ENCODE measurements around the gene ARPP21.

ARPP21 gene

DNA sequence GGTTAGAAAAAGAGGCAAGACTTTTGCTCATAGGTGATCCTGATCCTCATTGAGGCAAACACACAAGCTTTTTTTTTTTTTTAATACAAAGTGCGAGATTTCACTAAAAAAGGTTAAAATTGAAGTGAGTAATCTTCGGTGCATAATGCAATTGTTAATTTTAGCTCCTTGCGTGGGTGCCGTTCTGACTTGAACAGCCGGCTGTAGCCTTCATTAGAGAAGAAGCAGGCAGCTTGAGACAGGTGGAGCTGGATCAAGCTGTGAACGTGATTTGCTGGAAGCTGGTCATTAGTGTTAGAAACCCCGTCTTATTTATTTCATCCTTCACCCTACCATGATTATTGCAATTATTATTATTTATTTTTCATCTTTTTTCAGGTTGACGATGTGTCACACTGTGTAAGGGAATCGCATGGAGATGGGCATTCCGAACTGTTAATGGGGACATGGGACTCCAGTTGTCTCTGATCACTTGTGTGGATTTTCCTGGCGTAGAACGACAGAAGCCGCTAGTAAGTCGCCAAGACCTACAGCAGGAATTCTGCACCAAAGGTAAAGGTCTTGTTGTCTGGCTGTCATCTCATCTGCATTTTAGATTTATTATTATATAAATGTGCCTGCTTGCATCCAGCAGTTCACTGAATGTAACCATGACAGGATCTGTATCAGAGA is 40.2 kb downstream of the ARPP21 start:
- DNase-seq, result no peak

DNA sequence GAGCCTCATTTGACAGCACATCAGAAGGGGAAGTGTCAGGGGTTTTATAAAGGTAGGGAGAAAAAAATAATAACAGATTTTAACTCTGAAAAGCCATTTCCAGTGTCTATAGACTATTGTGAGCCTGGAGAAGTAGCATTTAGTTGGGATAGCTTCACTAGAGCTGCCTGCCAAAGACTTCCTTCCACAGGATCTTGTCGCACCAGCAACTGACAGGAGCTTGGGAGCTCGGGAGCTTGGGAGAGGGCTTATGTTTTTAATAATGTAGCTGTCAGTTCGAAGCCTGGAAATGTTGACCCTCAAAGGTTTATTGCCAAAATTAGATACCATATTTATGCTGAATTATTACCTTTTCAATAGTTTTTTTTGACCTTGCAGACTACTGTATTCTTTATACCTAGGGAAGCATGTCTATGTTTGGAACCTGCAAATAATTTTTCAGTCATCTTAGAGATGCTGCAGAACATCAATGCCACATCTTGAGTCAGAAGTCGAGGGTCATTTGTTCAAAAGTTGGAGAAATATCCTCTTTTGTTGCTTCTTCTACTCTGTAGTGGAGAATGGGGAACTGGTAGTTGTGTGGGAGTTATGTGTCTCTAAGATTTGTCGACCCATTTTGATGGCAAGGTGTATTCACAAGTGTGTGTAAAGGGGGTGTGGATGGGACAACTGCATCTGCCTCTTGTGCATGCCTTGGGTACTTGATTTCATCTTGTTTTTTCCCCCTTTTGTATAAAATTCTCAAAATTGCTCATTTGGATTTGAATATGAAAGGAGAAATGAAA is 41.7 kb downstream of the ARPP21 start:
- no peak for DNase-seq

- no peak for DNase-seq
Measured at GRCh38 chr3:35685153-35685552, 45.8 kb downstream of the ARPP21 start.

GRCh38 chr3:35688826-35689225 is 49.5 kb downstream of the ARPP21 start:
- DNase-seq, result no peak

DNA sequence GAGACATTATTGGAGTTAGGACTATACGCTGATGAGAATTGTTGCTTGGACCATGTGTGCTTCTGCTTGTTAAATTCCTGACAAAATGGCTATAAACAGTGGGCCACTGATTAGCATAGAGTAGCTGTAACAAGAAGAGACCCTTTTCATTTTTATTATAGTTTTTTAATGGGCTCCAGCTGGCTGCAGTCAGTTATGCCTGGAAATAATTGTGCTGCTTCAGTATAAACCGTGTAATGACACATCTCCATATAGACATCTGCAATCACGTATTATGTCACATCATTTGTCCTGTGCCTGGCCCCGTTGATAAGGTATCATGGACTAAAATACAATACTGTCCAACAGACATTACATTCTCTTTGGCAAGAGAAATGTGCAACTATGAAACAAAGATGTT is 50.9 kb downstream of the ARPP21 start:
- DNase-seq, result no peak

GRCh38 chr3:35705904-35706303 is 66.6 kb downstream of the ARPP21 start:
- no peak for DNase-seq

DNA sequence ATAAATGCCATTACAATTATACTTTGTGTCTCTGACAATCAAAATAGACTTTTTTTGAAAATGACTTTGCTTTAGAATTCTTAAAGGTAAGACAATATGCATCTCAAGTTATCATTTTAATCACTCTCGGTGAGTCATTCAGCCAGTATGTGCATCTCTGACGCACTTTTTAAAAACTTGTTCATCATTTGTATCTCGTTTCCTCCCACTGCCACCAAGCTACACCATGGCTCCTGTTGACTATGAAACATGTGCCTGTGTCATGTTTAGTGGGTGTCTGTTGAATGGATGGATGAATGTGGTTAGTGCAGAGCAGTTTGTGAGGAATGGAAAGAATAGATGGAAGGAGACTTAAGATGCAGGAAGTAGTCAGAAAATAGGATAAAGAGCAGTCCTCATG is 68.6 kb downstream of the ARPP21 start:
- DNase-seq, result no peak

DNA sequence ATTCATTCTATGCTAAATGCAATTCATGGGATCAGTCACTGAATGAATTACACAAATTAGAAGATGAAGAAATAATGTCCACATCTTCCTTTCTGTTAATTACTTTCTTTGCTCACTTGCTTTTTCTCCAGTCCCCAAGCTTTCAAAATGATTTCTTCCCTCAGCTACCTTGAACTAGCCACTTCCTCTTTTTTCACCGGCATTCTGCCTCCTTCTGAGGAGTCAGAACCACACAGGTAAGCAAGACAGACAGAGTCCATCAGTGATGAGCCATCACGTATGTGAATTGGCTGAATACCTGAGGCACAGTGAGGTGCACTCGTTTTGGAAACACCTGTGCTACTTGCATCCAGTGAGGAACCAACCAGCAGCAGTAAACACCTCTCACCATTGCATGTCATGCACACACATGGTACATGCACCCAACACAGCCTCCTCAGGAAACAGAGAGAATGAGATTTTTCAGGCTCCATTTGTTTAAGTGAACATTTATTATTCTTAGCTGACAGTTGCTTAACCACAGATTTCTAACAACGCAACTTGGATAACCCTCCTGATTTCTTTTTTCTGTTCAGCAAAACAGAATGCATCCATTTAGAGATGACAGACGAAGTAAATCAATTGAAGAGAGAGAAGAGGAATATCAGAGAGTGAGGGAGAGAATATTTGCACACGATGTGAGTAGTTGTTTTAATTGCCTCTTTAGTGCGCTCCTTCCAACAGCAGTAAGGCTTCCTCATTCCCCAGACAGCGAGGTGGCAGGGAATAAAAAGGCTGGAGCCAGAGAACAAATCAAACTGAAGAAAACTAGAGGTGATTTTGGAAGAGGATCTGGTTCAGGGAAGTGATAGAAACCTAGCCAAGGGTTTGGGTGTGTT is 69.3 kb downstream of the ARPP21 start:
- DNase-seq, result no peak

- no peak for DNase-seq
Measured at GRCh38 chr3:35709691-35710090, 70.4 kb downstream of the ARPP21 start.

DNA sequence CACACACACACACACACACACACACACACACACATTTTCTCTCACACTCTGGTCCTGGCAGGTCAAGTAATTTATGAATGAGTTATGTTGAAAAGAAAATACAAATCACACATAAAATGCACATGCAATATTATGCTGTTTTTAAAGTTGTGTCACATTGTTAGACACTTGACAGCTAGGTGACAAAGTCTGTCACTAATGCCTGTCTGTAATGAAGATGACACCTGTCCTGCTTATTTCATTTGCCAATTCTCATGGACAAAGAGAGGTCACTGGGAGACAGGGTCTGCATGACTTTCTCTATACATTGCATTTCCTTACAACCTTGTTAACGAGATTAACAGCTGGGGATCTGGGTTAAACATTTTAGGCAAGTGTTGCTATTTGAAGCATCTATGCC is 71.2 kb downstream of the ARPP21 start:
- no peak for DNase-seq

DNA sequence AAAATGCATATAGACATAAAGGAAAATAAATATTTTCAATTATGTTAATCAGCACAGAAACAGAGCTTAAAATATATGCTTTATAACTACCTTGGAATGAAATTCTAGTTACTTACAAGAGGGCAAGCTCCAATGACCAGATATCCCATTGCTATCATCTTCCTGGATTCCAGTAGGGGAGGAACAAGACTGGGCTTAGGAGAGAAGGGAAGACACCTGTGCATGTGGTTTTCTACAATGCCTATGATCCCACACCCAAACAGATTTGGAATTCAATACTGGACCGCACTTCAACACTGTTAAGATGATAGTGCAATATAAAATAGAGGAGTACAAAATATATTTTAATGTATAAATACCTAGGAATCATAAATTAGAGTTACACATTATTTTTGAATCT is 79.6 kb downstream of the ARPP21 start:
- DNase-seq, result no peak

DNA sequence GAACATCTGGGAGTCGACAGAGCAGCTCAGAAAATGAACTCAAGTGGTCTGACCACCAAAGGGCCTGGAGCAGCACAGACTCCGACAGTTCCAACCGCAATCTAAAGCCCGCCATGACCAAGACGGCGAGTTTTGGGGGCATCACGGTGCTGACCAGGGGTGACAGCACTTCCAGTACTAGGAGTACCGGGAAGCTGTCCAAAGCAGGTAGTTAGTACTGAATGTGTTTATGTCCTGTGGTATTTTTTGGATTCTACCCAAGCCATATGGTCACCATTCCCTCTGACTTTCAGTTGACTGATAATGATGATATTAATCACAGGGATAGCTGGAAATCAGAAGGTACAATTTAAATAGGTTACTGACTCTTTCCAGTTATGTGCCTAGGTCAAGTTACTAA is 82.3 kb downstream of the ARPP21 start:
- DNase-seq, result no peak

DNA sequence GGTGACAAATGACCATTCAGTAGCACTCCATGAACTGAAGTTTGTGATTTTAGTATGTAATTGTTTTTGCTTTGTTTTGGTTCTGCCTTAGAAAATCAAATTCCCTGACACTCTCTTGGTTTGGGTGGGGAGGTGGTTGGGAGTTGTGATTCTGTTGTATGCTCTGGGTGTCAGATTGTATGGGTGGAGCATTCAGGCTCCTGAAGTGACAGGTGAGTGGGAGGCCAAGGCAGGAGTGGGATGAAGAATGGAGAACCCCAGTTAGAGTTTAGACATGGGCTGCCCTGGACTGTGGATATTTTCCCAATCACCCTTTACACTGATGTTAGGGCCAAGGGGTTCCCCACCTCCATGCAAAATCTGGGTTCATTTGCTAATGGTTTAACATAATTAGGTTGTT is 83.6 kb downstream of the ARPP21 start:
- DNase-seq, result no peak

GRCh38 chr3:35723480-35724097 is 84.3 kb downstream of the ARPP21 start:
- DNase-seq, result no peak

- no peak for DNase-seq
Measured at GRCh38 chr3:35724106-35724505, 84.8 kb downstream of the ARPP21 start.

GRCh38 chr3:35727179-35727578 is 87.9 kb downstream of the ARPP21 start:
- DNase-seq, result no peak

- no peak for DNase-seq
Measured at GRCh38 chr3:35733341-35733740, 94.0 kb downstream of the ARPP21 start.

GRCh38 chr3:35733864-35734263 is 94.5 kb downstream of the ARPP21 start:
- DNase-seq, result no peak

DNA sequence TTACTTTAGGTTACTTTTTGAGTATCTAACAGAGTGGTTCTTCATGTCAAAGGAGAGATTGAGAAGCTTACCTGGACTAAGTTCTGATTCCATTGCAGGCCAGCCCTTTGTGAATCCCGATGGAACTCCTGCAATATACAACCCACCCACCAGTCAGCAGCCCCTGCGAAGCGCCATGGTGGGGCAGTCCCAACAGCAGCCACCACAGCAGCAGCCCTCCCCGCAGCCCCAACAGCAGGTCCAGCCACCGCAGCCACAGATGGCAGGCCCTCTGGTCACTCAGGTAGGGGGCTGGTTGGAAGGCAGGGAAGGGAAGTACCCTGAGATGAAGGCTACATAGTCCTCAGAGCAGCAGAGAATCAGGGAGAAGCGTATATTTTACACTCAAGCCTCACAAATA is 97.8 kb downstream of the ARPP21 start:
- no peak for DNase-seq

- DNase-seq, result no peak
Measured at GRCh38 chr3:35737527-35737926, 98.2 kb downstream of the ARPP21 start.

GRCh38 chr3:35737934-35738706 is 98.8 kb downstream of the ARPP21 start:
- DNase-seq, result no peak

DNA sequence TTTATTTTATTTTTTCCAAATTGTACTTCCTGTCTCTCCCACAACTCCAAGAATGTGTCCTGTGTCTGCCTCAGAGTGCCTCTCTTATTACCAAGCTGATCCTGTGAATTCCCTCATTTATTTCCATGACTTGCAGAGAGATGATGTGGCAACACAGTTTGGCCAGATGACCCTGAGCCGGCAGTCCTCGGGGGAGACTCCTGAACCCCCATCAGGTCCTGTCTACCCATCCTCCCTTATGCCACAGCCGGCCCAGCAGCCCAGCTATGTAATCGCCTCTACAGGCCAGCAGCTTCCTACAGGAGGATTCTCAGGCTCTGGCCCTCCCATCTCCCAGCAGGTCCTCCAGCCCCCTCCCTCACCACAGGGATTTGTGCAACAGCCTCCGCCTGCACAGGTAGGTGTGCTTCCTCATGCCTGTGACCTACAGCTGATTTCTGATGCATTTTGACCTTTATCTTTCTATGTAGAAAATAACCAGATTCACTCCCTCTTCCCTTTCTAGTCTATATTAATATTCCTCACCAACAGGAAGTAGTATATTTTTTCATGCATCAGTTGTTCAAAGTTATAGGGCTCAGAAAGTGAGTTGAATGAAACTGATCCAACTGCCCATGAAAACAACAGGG is 100.0 kb downstream of the ARPP21 start:
- no peak for DNase-seq

Data from NCI-H2081 treated with DMSO at 0.1 percent for 48 hours (cell line).